Osteocyte (in vitro differentiated cells): ENCODE results near the gene CDAN1. TPM values are rescaled to one million over a fixed set of nuclear protein-coding genes. Genes with fewer than 3 reads are reported as not detected.
"Not testable (repeated sequence)": the region's sequence is repeated elsewhere in the genome, so short reads cannot be mapped to it uniquely, and the experiment has no call there.

Experiments used
- DNase-seq: peaks from one replicate; pipeline ENCODE4 v3.0.0; 2021; ENCODE audit warnings: mixed read lengths; ENCODE audit not compliant: unreplicated experiment; ENCODE audit errors: extremely low spot score
- H3K27ac Mint-ChIP-seq: one replicate; pipeline ENCODE4 v1.8.0; 2021; ENCODE audit warnings: mild to moderate bottlenecking, mixed read lengths; ENCODE audit not compliant: unreplicated experiment
- H3K27me3 Mint-ChIP-seq: one replicate; pipeline ENCODE4 v1.8.0; 2021; ENCODE audit warnings: mixed read lengths; ENCODE audit not compliant: unreplicated experiment
- H3K36me3 Mint-ChIP-seq: one replicate; pipeline ENCODE4 v1.8.0; 2021; ENCODE audit warnings: mixed read lengths; ENCODE audit not compliant: unreplicated experiment
- H3K4me1 Mint-ChIP-seq: one replicate; pipeline ENCODE4 v1.8.0; 2021; ENCODE audit warnings: mixed read lengths; ENCODE audit not compliant: unreplicated experiment
- H3K4me3 Mint-ChIP-seq: one replicate; pipeline ENCODE4 v1.8.0; 2021; ENCODE audit warnings: mild to moderate bottlenecking, moderate library complexity, mixed read lengths; ENCODE audit not compliant: unreplicated experiment
- H3K9me3 Mint-ChIP-seq: one replicate; pipeline ENCODE4 v1.8.0; 2021; ENCODE audit warnings: mixed read lengths; ENCODE audit not compliant: unreplicated experiment
- total RNA-seq: library from RNA; stranded (reverse); gene quantifications from 2 replicates; pipeline ENCODE4 v1.2.1, GENCODE V29; 2021
- TF ChIP-seq, protein P1 (sequence below): fragments of 200-600 bp; sonication (generic); IDR thresholded peaks from 2 replicates; pipeline ENCODE4 v1.5.0; 2021; ENCODE audit warnings: antibody characterized with exemption, mild to moderate bottlenecking, moderate library complexity

Gene CDAN1
- total RNA-seq, 1 donor from 2014 or later: 24.0 TPM

- Mint-ChIP-seq H3K4me3 (no peak overlapping the region), H3K4me1 (no peaks in the 10 kb centered on the region), H3K27ac (no peak overlapping the region), H3K27me3 (no peaks in the 10 kb centered on the region), H3K9me3 (no peaks in the 10 kb centered on the region), H3K36me3 (peaks cover 21% of the 10 kb centered on the region)
- no peak for DNase-seq
- TF ChIP-seq, protein P1, sequence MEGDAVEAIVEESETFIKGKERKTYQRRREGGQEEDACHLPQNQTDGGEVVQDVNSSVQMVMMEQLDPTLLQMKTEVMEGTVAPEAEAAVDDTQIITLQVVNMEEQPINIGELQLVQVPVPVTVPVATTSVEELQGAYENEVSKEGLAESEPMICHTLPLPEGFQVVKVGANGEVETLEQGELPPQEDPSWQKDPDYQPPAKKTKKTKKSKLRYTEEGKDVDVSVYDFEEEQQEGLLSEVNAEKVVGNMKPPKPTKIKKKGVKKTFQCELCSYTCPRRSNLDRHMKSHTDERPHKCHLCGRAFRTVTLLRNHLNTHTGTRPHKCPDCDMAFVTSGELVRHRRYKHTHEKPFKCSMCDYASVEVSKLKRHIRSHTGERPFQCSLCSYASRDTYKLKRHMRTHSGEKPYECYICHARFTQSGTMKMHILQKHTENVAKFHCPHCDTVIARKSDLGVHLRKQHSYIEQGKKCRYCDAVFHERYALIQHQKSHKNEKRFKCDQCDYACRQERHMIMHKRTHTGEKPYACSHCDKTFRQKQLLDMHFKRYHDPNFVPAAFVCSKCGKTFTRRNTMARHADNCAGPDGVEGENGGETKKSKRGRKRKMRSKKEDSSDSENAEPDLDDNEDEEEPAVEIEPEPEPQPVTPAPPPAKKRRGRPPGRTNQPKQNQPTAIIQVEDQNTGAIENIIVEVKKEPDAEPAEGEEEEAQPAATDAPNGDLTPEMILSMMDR: no peak
These were observed 38.5 kb upstream of the CDAN1 start for GRCh38 chr15:42775416-42775815.

GRCh38 chr15:42772901-42773300 is 36.0 kb upstream of the CDAN1 start:
- no peak for DNase-seq
- Mint-ChIP-seq H3K27me3 (no peaks in the 10 kb centered on the region), H3K27ac (no peak overlapping the region), H3K36me3 (peaks cover 26% of the 10 kb centered on the region), H3K9me3 (no peaks in the 10 kb centered on the region), H3K4me1 (no peaks in the 10 kb centered on the region), H3K4me3 (no peak overlapping the region)
- TF ChIP-seq, protein P1: no peak

- Mint-ChIP-seq H3K27ac (no peak overlapping the region), H3K9me3 (no peaks in the 10 kb centered on the region), H3K4me3 (no peak overlapping the region), H3K36me3 (peaks cover 26% of the 10 kb centered on the region), H3K27me3 (no peaks in the 10 kb centered on the region), H3K4me1 (no peaks in the 10 kb centered on the region)
- no peak for DNase-seq
- TF ChIP-seq, protein P1: no peak
These were observed 35.2 kb upstream of the CDAN1 start for GRCh38 chr15:42772144-42772543.

GRCh38 chr15:42766109-42766508 is 29.2 kb upstream of the CDAN1 start:
- Mint-ChIP-seq H3K36me3 (peaks cover 31% of the 10 kb centered on the region), H3K9me3 (peaks cover 20% of the 10 kb centered on the region)
- H3K27ac Mint-ChIP-seq, H3K4me3 Mint-ChIP-seq, H3K4me1 Mint-ChIP-seq, H3K27me3 Mint-ChIP-seq, DNase-seq: not testable (repeated sequence)

DNA sequence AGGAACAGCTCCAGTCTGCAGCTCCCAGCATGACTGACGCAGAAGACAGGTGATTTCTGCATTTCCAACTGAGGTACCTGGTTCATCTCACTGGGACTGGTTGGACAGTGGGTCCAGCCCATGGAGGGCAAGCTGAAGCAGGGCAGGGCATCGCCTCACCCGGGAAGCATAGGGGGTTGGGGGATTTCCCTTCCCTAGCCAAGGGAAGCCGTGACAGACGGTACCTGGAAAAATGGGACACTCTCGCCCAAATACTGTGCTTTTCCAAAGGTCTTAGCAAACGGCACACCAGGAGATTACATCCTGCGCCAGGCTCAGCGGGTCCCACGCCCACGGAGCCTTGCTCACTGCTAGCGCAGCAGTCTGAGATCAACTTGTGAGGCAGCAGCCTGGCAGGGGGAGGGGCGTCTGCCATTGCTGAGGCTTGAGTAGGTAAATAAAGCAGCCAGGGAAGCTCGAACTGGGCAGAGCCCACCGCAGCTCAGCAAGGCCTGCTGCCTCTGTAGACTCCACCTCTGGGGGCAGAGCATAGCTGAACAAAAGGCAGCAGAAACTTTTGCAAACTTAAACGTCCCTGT is 27.3 kb upstream of the CDAN1 start:
- not testable (repeated sequence) for DNase-seq, H3K27me3 Mint-ChIP-seq, H3K4me1 Mint-ChIP-seq, H3K4me3 Mint-ChIP-seq, H3K27ac Mint-ChIP-seq
- H3K9me3 Mint-ChIP-seq: peaks cover 29% of the 10 kb centered on the region
- peaks cover 35% of the 10 kb centered on the region for H3K36me3 Mint-ChIP-seq

- not testable (repeated sequence) for DNase-seq, H3K4me3 Mint-ChIP-seq, H3K4me1 Mint-ChIP-seq, H3K27me3 Mint-ChIP-seq, H3K27ac Mint-ChIP-seq
- H3K9me3 Mint-ChIP-seq: peaks cover 25% of the 10 kb centered on the region
- peaks cover 28% of the 10 kb centered on the region for H3K36me3 Mint-ChIP-seq
These were observed 24.9 kb upstream of the CDAN1 start for GRCh38 chr15:42761813-42762212.
